Esophagus squamous epithelium (tissue), 5 donors: ENCODE results near the gene SLC1A7. TPM values are rescaled to one million over a fixed set of nuclear protein-coding genes. Genes with fewer than 3 reads are reported as not detected.

ENCODE experiments used
- DNase-seq: peaks from one replicate; lab custom pipeline; 2025; lab: John Stamatoyannopoulos, UW
- H3K27ac ChIP-seq, 4 donors: fragments of 200-600 bp; sonication (generic); one replicate each; pipeline ENCODE4 v1.5.1; 2016 to 2019; ENCODE audit warnings: mild to moderate bottlenecking in 1 of 4
- H3K27me3 ChIP-seq, 4 donors: fragments of 200-600 bp; sonication (generic); 1 replicate in 3 of 4; 2 replicates in 1 of 4; pipeline versions ENCODE4 v1.5.1 to v1.6.0; 2017 to 2021; ENCODE audit warnings: antibody characterized with exemption in 1 of 4
- H3K36me3 ChIP-seq, 3 donors: fragments of 200-600 bp; sonication (generic); one replicate each; pipeline ENCODE4 v1.5.1; 2016 to 2019
- H3K4me1 ChIP-seq, 3 donors: fragments of 200-600 bp; sonication (generic); one replicate each; pipeline ENCODE4 v1.5.1; 2017 to 2019
- H3K4me3 ChIP-seq, 4 donors: fragments of 200-600 bp; sonication (generic); 1 replicate in 3 of 4; 2 replicates in 1 of 4; pipeline ENCODE4 v1.5.1; 2016 to 2019; ENCODE audit warnings: mild to moderate bottlenecking in 2 of 4, moderate library complexity in 1 of 4
- H3K9me3 ChIP-seq, 3 donors: fragments of 200-600 bp; sonication (generic); one replicate each; pipeline ENCODE4 v1.5.1; 2016 to 2019
- POLR2A ChIP-seq, 4 donors: fragments of 450-650 bp; IDR thresholded peaks; one replicate each; pipeline ENCODE4 v1.6.1; 2017; ENCODE audit warnings: antibody characterized with exemption in 4 of 4, mild to moderate bottlenecking in 4 of 4, moderate library complexity in 3 of 4
- WGBS, 2 donors: methylation state at CpG; one replicate each; pipeline ENCODE4 v1.1.5; 2018; 5-methylcytosine and 5-hydroxymethylcytosine counted together
- intact Hi-C: fragments of 100-400 bp; cut with DNase I; formaldehyde crosslinking; loops from one replicate; pipeline ENCODE4 v1.15.0; 2022
- total RNA-seq, 4 donors: library from RNA; depleted of rRNA; stranded (reverse); fragments of >200 nt; gene quantifications; one replicate each; pipeline ENCODE4 v1.1.0, GENCODE V29; 2016
- TF ChIP-seq, protein P1 (sequence below), 6 experiments: fragments of 450-650 bp in 4 of 6; fragments of 200-600 bp in 2 of 6; sonication (generic) in 2 of 6; IDR thresholded peaks; one replicate each; pipeline ENCODE4 v1.5.1; 2016 to 2019; ENCODE audit warnings: antibody characterized with exemption in 6 of 6, mild to moderate bottlenecking in 4 of 6, moderate library complexity in 4 of 6
- donor health status: DM: yes; HTN: yes; CAD: no.

Gene SLC1A7
- total RNA-seq, 4 donors from 2014 or later, result 0.57 TPM; not detected in 3

DNA sequence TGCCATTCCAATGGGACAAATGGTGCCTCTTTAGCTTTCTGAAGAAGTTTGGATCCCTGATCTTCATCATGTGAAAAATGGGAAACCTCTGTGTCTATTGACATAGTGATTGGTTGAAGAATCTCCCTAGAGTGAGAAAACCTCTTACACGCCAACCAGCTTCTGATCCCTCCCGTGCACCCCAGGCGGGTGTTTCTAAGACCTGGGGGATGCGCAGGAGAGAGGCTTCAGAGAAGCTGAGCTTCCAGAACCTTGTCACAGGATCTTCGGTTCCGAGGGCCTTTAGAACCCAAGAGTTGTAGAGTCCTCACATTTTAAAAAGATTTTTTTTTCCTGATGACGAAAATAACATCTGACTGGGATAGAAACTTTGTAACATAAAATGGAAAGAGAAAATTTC is 69.2 kb downstream of the SLC1A7 start:
- peaks cover 0 to 17% (median 0%) of the 10 kb centered on the region in 3 donors for H3K36me3 ChIP-seq
- 84 to 90% methylated on average over 7 of the region's 7 CpGs for WGBS, 2 donors
- peak overlapping the region in 1 of 4 donors; percentile 22 for H3K27ac ChIP-seq
- DNase-seq, result no peak
- no peaks in the 10 kb centered on the region for H3K9me3 ChIP-seq
- no peaks in the 10 kb centered on the region for H3K27me3 ChIP-seq
- H3K4me1 ChIP-seq, result no peaks in the 10 kb centered on the region
- intact Hi-C loops, result no loop called here
- H3K4me3 ChIP-seq, result no peak overlapping the region
- TF ChIP-seq POLR2A (IDR thresholded peaks at IDR 0.05), result no peak
- TF ChIP-seq, protein P1, sequence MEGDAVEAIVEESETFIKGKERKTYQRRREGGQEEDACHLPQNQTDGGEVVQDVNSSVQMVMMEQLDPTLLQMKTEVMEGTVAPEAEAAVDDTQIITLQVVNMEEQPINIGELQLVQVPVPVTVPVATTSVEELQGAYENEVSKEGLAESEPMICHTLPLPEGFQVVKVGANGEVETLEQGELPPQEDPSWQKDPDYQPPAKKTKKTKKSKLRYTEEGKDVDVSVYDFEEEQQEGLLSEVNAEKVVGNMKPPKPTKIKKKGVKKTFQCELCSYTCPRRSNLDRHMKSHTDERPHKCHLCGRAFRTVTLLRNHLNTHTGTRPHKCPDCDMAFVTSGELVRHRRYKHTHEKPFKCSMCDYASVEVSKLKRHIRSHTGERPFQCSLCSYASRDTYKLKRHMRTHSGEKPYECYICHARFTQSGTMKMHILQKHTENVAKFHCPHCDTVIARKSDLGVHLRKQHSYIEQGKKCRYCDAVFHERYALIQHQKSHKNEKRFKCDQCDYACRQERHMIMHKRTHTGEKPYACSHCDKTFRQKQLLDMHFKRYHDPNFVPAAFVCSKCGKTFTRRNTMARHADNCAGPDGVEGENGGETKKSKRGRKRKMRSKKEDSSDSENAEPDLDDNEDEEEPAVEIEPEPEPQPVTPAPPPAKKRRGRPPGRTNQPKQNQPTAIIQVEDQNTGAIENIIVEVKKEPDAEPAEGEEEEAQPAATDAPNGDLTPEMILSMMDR (IDR thresholded peaks at IDR 0.05), result no peak

DNA sequence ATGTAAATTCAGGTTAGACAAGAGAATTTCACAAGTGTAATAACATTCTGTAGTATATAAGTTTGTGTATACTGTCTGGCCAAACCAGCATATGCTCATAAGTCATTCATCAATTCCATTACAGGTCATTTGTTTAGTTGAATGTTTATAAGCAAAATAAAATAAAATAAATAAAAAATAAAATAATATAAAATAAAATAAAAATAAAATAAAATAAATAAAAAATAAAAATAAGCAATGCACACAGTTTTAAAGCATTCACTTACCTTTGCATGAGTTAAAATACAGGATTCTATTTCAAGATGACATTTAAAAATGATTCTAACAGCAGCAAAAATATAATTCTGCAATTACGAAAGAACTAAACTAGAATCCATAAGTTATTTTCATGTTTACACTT is 70.5 kb downstream of the SLC1A7 start:
- Histone ChIP-seq H3K4me3 (no peak overlapping the region), H3K27ac (no peak overlapping the region), H3K4me1 (peaks cover 0 to under 1% (median 0%) of the 10 kb centered on the region in 3 donors), H3K36me3 (peaks cover 0 to 7% (median 0%) of the 10 kb centered on the region in 3 donors), H3K9me3 (no peaks in the 10 kb centered on the region), H3K27me3 (no peaks in the 10 kb centered on the region)
- 82 to 94% methylated on average over 1 of the region's 1 CpG for WGBS, 2 donors
- intact Hi-C loops, result no loop called here
- no peak for TF ChIP-seq POLR2A (IDR thresholded peaks at IDR 0.05)
- TF ChIP-seq, protein P1 (IDR thresholded peaks at IDR 0.05), result no peak
- DNase-seq, result no peak

DNA sequence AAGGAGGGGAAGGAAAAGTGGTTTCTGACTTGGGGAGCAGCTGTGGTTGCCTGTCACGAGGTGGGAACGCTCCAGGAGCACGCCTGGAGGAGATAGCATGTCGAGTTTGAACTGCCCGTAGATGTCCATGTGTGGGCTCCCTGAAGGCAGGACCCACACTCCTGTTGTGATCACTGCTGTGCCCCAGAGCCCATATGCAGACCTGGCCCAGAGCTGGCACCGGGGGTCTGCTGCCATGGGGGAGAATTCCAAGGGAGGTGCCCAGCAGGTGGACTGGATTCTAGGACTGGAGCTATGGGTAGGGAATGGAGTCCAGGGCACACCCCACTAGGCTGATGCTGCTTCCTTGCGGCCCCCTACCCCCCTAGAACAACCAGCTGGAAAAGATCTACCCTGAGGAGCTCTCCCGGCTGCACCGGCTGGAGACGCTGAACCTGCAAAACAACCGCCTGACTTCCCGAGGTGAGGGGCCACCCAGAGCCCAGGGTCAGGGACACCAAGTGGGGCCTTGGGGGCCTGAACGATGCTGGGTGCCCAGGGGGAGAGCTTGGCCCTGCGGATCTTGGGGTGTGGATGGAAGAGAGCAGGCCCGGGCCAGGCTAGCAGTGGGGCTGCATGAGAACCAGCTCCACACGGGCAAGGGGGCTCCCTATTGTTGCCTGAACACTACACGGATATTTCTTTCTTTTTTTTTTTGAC is 71.1 kb downstream of the SLC1A7 start:
- H3K9me3 ChIP-seq, result no peaks in the 10 kb centered on the region
- H3K27ac ChIP-seq, result no peak overlapping the region
- TF ChIP-seq POLR2A (IDR thresholded peaks at IDR 0.05), result no peak
- TF ChIP-seq, protein P1 (IDR thresholded peaks at IDR 0.05), result no peak
- no peaks in the 10 kb centered on the region for H3K27me3 ChIP-seq
- DNase-seq, result no peak
- intact Hi-C loops, result no loop called here
- peaks cover 0 to 5% (median 0%) of the 10 kb centered on the region in 3 donors for H3K36me3 ChIP-seq
- H3K4me1 ChIP-seq, result peaks cover 0 to 6% (median 0%) of the 10 kb centered on the region in 3 donors
- H3K4me3 ChIP-seq, result no peak overlapping the region
- 81 to 86% methylated on average over 3 to 9 of the region's 17 CpGs for WGBS, 2 donors

DNA sequence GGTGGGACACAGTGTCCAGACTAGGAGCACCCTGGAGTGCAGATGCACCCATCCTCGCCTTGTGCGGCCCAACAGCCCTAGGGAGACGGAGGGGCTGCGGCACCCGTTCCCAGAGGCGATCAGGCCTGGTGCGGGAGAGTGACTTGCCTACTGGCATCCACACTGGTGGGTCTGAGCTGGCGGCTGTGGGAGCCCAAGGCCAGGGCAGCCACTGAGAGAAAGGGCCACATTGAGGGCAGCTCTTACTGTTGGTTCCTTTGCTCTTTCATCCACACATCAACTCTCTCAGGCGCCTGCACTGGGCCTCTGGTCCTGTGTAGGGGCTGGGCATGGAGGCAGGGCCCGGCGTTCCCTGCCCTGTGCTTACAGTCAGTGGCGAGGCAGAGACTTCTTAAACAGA is 71.8 kb downstream of the SLC1A7 start:
- no peak overlapping the region for H3K4me3 ChIP-seq
- no peaks in the 10 kb centered on the region for H3K27me3 ChIP-seq
- 100% methylated on average over 2 of the region's 12 CpGs; no CpG with 5 or more reads in 1 of the 2 donors for WGBS, 2 donors
- H3K9me3 ChIP-seq, result no peaks in the 10 kb centered on the region
- DNase-seq, result no peak
- no peak overlapping the region for H3K27ac ChIP-seq
- TF ChIP-seq POLR2A (IDR thresholded peaks at IDR 0.05), result no peak
- TF ChIP-seq, protein P1 (IDR thresholded peaks at IDR 0.05), result no peak
- H3K36me3 ChIP-seq, result peaks cover 0 to 5% (median 0%) of the 10 kb centered on the region in 3 donors
- intact Hi-C loops, result no loop called here
- H3K4me1 ChIP-seq, result peaks cover 0 to 6% (median 0%) of the 10 kb centered on the region in 3 donors

DNA sequence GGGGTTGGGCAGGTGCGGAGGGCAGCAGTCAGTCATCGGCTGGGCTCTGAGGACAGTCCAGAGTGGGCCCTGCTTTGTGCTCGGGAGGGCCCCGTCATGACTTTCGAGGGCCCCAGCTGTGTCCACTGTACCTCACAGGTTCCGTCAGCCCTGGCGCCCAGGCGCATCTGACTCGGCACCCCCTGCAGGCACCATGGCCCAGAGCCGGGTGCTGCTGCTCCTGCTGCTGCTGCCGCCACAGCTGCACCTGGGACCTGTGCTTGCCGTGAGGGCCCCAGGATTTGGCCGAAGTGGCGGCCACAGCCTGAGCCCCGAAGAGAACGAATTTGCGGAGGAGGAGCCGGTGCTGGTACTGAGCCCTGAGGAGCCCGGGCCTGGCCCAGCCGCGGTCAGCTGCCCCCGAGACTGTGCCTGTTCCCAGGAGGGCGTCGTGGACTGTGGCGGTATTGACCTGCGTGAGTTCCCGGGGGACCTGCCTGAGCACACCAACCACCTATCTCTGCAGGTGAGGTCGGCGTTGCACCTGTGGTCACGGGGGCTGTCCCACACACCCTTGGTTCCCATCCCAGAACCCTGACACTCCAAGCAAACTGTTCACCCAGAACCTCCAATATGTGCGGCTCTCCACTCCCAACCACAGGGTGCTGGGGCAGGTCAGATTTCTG is 72.6 kb downstream of the SLC1A7 start:
- Histone ChIP-seq H3K27ac (no peak overlapping the region), H3K9me3 (no peaks in the 10 kb centered on the region), H3K4me3 (no peak overlapping the region), H3K36me3 (peaks cover 0 to 5% (median 0%) of the 10 kb centered on the region in 3 donors), H3K27me3 (no peaks in the 10 kb centered on the region), H3K4me1 (peaks cover 0 to 6% (median 0%) of the 10 kb centered on the region in 3 donors)
- no peak for DNase-seq
- 80 to 83% methylated on average over 1 to 18 of the region's 31 CpGs for WGBS, 2 donors
- TF ChIP-seq, protein P1 (IDR thresholded peaks at IDR 0.05), result no peak
- no peak for TF ChIP-seq POLR2A (IDR thresholded peaks at IDR 0.05)
- intact Hi-C loops, result no loop called here
